A673 (cell line): ENCODE results near the gene SBSN. TPM values are rescaled to one million over a fixed set of nuclear protein-coding genes. Genes with fewer than 3 reads are reported as not detected.

Experiments used
- BruUV-seq: library from RNA; stranded (reverse); fragments of 400-500 nt; replicated peaks from 2 replicates; lab custom pipeline; 2021; lab: Mats Ljungman, UMichigan
- CTCF ChIA-PET: fragments of 300-600 bp; sonication (Branson Sonifier 250); formaldehyde crosslinking; loops from one replicate; lab custom pipeline; 2022; ENCODE audit warnings: antibody characterized with exemption; lab: Charles Lee
- POLR2A ChIA-PET: fragments of 300-600 bp; sonication (Branson Sonifier 250); formaldehyde crosslinking; loops from one replicate; lab custom pipeline; 2022; ENCODE audit warnings: antibody characterized with exemption; ENCODE audit not compliant: low non-redundant PET; lab: Charles Lee
- DNase-seq: peaks from one replicate; pipeline ENCODE4 v3.0.0-alpha.2; 2015; ENCODE audit warnings: low spot score
- H3K27ac ChIP-seq: fragments of 200-600 bp; sonication (generic); 2 replicates; pipeline ENCODE4 v1.5.1; 2016; ENCODE audit warnings: mixed run types, low read depth, mild to moderate bottlenecking, mixed read lengths, antibody characterized with exemption, low read length; ENCODE audit not compliant: poor library complexity, severe bottlenecking
- H3K27me3 ChIP-seq: fragments of 200-600 bp; sonication (generic); replicated peaks from 2 replicates; pipeline ENCODE4 v1.6.1; 2017; ENCODE audit warnings: mixed run types, low read depth, mild to moderate bottlenecking, mixed read lengths, antibody characterized with exemption, low read length; ENCODE audit not compliant: insufficient read depth, poor library complexity
- H3K36me3 ChIP-seq: fragments of 200-600 bp; sonication (generic); 2 replicates; pipeline ENCODE4 v1.6.1; 2016; ENCODE audit warnings: mixed run types, mild to moderate bottlenecking, mixed read lengths, antibody characterized with exemption, low read length; ENCODE audit not compliant: insufficient read depth, poor library complexity, severe bottlenecking
- H3K4me1 ChIP-seq: fragments of 200-600 bp; sonication (generic); 2 replicates; pipeline ENCODE4 v1.6.1; 2017; ENCODE audit warnings: mixed run types, mild to moderate bottlenecking, mixed read lengths, antibody characterized with exemption, low read length; ENCODE audit not compliant: insufficient read depth, poor library complexity, severe bottlenecking
- H3K4me3 ChIP-seq: fragments of 200-600 bp; sonication (generic); 2 replicates; pipeline ENCODE4 v1.5.1; 2016; ENCODE audit warnings: low read depth, mixed run types, mild to moderate bottlenecking, mixed read lengths, low read length; ENCODE audit not compliant: poor library complexity, severe bottlenecking
- H3K9me3 ChIP-seq: fragments of 200-600 bp; sonication (generic); 2 replicates; pipeline ENCODE4 v1.6.1; 2016; ENCODE audit warnings: mixed run types, low read depth, mild to moderate bottlenecking, mixed read lengths, antibody characterized with exemption, low read length; ENCODE audit not compliant: poor library complexity, severe bottlenecking
- EZH2 ChIP-seq: fragments of 200-600 bp; sonication (generic); IDR thresholded peaks from 2 replicates; pipeline ENCODE4 v1.6.1; 2017; ENCODE audit warnings: borderline replicate concordance, low read depth, mild to moderate bottlenecking, mixed read lengths, antibody characterized with exemption, low read length; ENCODE audit not compliant: poor library complexity, severe bottlenecking
- intact Hi-C: fragments of 100-400 bp; cut with micrococcal nuclease; formaldehyde crosslinking; loops from one replicate; pipeline ENCODE4 v1.10.0; 2022; ENCODE audit not compliant: unreplicated experiment
- total RNA-seq: library from RNA; stranded (reverse); gene quantifications from 2 replicates; pipeline ENCODE4 v1.2.3, GENCODE V29; 2021
- TF ChIP-seq, protein P1 (sequence below): fragments of 300-800, 200-600 bp; sonication (generic); conservative IDR thresholded peaks from 2 replicates; pipeline ENCODE4 v1.5.1; 2017; ENCODE audit warnings: low read depth, mild to moderate bottlenecking, antibody characterized with exemption, low read length, moderate library complexity, mixed read lengths

The SBSN gene
- total RNA-seq, 1 experiment from 2014 or later, result not detected

DNA sequence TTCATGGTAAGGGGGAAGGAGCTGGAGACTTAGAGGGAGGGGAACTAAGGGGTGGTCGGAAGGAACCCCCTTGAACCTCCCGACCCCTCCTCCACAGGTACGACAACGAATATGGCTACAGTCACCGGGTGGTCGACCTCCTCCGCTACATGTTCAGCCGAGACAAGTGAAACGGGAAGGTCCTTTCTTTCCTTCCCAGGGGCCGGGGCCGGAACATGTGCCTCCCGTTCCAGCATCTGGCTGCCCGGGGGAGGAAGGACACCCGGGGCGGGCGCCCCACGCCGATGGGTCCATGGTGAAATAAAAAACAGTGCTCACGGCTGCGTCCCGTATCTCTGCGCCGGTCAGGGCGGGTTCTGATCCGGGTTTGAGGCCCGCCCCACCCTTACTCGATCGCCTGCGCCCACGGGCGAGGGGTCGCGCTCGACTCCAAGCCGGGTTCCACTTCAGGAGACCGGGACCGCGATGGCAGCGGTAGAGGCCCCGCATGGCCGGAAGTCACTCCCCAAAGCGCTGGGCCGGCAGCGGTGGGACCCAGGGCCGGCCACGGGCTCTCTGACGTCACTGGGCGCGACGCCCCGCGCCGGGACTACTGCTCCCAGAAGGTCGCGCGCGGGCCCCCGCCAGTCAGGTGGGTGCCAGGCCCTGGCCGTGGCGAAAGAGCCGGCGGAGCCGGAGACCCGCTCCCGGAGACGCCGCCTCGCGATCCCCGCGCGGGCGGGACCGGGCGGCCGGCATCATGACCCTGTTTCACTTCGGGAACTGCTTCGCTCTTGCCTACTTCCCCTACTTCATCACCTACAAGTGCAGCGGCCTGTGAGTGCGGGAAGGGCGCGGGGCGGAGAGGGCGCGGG lies 17.1 kb upstream of the SBSN start, which contains the start of gene TMEM147:
Gene TMEM147 (plus strand): TSS at position 626 of the 854 bp plus-strand sequence. CDS start 114 bp downstream, at position 740.
- ChIA-PET POLR2A (no interaction called here), CTCF (no interaction called here)
- Histone ChIP-seq H3K36me3 (no peaks in the 10 kb centered on the region), H3K9me3 (no peaks in the 10 kb centered on the region), H3K27me3 (no peaks in the 10 kb centered on the region), H3K27ac (peak within 1 kb of the TSS; percentile 83), H3K4me3 (peak within 1 kb of the TSS; percentile 93), H3K4me1 (peaks cover 11% of the 10 kb centered on the region)
- DNase-seq, result peak; percentile 92
- TF ChIP-seq, protein P1, sequence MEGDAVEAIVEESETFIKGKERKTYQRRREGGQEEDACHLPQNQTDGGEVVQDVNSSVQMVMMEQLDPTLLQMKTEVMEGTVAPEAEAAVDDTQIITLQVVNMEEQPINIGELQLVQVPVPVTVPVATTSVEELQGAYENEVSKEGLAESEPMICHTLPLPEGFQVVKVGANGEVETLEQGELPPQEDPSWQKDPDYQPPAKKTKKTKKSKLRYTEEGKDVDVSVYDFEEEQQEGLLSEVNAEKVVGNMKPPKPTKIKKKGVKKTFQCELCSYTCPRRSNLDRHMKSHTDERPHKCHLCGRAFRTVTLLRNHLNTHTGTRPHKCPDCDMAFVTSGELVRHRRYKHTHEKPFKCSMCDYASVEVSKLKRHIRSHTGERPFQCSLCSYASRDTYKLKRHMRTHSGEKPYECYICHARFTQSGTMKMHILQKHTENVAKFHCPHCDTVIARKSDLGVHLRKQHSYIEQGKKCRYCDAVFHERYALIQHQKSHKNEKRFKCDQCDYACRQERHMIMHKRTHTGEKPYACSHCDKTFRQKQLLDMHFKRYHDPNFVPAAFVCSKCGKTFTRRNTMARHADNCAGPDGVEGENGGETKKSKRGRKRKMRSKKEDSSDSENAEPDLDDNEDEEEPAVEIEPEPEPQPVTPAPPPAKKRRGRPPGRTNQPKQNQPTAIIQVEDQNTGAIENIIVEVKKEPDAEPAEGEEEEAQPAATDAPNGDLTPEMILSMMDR, result no peak
- no peak for TF ChIP-seq EZH2
- TSS peak; percentile 82 for BruUV-seq
- intact Hi-C loops, result no loop called here

DNA sequence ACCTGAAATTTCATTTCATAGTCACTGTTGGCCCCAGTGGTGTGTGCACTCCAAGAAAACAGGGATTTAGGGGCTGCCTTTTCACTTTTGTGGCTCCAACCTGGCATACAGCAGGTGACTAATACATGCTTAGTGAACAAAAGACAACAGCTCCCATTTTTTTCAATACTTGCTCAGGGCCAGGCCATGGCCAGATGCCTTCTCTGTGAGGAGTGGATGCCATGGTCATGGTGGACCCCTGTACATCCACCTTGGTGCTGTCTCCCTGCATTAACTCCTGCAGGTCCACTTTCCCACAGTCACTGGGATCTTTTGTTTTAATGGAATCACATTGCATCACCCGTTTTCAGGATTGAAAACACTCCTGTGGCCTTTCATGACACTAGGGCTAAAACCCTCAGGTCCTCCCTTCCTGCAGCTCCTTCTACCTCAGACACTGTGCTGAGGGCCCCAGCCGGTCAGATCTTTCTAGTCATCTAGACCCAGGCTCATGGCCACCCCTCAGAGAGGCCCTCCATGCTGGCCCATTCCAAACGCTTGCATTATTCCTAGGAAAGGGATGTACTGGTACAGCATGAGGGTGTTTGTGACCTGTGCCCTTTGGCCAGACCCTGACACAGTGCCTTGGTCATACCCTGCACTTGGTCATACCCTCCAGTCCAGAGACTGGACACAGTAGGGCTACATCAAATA lies 16.1 kb upstream of the SBSN start:
- H3K27me3 ChIP-seq, result no peaks in the 10 kb centered on the region
- DNase-seq, result no peak
- H3K36me3 ChIP-seq, result no peaks in the 10 kb centered on the region
- H3K9me3 ChIP-seq, result no peaks in the 10 kb centered on the region
- H3K27ac ChIP-seq, result peak overlapping the region; percentile 83
- ChIA-PET POLR2A (no interaction called here), CTCF (no interaction called here)
- no TSS peak for BruUV-seq
- intact Hi-C loops, result no loop called here
- H3K4me1 ChIP-seq, result peaks cover 11% of the 10 kb centered on the region
- TF ChIP-seq, protein P1, result no peak
- TF ChIP-seq EZH2, result no peak
- H3K4me3 ChIP-seq, result peak overlapping the region; percentile 93

DNA sequence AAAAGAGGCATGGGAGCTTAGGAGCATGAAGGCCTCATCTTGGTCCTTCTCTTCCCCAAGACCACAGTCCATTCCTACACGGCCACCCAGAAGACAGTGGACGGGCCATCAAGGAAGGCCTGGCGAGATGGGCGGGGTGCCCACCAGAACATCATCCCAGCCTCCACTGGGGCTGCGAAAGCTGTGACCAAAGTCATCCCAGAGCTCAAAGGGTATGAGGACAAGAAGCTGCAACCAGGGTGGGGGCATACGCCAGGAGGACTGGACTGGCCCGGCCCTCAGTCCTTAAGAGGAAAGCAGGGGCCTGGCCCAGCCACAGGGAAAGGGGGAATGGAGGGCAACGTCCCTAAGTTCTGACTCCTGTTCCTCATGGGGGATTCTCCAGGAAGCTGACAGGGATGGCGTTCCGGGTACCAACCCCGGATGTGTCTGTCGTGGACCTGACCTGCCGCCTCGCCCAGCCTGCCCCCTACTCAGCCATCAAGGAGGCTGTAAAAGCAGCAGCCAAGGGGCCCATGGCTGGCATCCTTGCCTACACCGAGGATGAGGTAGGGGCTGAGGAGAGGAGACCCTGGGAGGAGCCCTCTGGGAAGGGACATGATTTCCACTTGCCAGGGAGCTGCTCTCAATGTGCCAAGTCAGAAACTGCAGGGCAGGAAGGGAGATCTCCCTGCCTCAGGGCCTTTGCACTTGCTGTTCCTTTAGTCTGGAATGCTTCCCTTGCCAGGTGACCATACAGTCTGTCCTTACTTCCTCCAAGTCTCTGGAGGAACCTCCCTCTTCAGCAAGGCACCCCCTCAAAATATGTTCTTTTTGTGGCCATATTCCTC lies 15.4 kb upstream of the SBSN start:
- CTCF ChIA-PET, result no interaction called here
- Histone ChIP-seq H3K9me3 (no peaks in the 10 kb centered on the region), H3K4me1 (peaks cover 11% of the 10 kb centered on the region), H3K27me3 (no peaks in the 10 kb centered on the region), H3K4me3 (no peak overlapping the region), H3K27ac (no peak overlapping the region), H3K36me3 (no peaks in the 10 kb centered on the region)
- intact Hi-C loops, result no loop called here
- BruUV-seq, result no TSS peak
- POLR2A ChIA-PET, result no interaction called here
- TF ChIP-seq, protein P1, result no peak
- DNase-seq, result no peak
